GM18907 (cell line): ENCODE data around the gene OR2F2.
A peak's percentile ranks its signal among the peaks of the same experiment; 100 is the strongest.

Experiments
- ATAC-seq: cut with Tn5 transposase; IDR thresholded peaks from one replicate; pipeline ENCODE4 v1.9.1; 2021; ENCODE audit warnings: mild to moderate bottlenecking, moderate library complexity; ENCODE audit not compliant: unreplicated experiment

Gene OR2F2

DNA sequence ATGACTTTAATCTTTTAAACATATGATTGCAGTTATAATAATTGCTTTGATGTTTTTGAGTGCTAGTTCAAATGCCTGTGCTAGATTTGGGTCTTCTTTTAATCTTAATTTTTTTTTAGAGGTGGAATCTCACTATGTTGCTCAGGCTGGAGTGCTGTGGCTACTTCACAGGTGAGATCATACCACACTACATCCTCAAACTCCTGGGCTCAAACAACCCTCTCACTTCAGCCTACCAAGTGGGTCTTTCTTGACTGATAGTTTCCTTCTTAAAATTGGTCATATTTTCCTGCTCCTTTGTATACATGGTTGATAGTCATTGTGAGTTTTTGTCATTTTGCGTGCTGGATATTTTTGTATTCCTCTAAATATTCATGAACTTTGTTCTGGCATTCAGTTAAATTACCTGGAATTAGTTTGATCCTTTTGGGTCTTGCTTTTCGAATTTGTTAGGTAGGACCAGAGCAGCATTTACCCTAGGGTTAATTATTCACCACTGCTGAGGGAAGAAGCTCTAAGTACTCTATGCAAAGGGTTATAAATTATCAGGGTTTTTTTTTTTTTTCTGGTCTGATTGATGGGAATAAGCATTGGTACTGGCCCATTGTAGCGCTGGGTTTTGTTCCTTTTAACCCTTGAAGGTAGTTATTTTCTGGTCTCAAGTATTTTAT, 21.0 kb upstream of the OR2F2 start:
- no peak for ATAC-seq

DNA sequence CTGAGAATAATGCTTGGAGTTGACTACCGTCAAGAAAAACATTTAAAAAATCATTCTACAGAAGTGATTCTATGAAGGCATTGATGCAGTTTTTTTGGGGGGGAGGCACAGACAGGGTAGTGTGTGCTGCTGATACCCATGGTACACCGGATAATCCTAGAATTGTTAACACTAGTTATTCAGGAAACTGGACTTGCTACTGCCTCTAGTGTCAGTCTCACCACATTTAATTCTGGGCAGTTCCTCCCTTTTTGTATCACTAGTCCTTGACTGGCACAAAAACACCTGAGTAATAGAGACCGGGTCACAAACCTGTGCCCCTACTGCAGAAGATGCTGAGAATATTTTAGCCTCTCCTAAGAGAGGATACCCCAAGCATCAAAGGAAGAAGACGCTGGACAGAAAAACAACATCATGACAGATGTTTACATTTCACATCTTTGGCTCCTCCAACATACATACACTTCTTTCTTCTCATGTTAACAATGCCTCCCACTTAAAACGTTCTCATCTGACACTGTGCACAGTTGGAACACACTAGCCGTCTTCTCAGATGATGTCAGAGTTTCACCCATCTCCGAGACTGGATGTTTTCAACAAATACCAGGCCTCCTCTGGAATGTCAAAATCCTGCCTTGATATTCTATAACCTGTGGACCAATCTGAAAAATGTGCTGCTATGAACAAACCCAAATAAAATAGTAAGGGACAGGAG, 19.9 kb upstream of the OR2F2 start:
- no peak for ATAC-seq

DNA sequence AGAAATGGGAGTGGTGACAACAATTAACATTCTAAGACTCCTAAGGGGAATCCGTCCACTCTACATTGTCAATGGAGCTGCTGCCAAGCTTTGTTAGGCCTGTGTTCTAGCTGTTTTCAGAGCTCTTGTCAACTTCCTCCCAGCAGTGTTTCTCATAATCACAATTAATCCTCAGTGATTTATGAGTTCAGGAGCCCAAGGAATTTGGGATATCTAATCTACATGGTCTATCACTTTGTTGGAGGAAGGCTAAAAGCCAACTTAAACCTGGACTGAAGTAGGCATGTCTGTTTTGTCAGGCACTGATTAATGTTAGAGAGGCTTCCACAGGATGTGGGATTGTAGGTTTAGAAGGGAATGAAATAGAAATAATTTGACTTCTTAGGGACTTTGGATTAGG, 10.2 kb upstream of the OR2F2 start:
- ATAC-seq, result no peak

DNA sequence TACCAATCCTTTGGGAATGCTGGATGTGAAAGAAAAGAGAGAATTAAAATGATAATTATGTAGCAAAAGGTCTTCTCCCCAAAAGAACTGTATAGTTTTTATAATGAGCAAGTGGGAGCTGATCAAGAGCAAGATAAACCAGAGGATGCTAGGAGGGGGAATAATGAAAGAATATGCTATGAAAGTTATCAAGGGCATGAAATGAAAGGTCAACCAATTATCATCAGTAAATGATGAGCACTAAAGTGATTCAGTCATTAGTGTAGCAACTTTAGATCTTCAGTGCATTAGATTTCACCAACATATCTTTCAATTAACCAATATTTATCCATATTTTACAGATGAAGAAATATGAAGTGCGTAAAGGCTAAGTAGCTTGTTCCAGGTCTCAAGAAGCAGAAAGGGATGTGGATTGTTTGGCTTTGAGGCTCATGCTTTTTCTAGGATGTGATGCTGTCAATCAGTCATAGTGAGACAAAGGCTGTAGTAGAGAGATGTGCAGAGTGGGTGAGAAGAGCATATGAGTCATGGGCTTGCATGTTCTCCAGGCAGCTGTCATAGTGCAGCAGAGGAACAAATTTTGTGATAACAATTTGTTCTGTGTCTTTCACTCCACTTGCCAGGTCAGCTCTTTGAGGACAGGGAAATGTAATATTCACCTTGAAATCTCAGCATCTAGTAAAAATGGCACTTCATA, 5.7 kb upstream of the OR2F2 start:
- ATAC-seq, result peak; percentile 53

DNA sequence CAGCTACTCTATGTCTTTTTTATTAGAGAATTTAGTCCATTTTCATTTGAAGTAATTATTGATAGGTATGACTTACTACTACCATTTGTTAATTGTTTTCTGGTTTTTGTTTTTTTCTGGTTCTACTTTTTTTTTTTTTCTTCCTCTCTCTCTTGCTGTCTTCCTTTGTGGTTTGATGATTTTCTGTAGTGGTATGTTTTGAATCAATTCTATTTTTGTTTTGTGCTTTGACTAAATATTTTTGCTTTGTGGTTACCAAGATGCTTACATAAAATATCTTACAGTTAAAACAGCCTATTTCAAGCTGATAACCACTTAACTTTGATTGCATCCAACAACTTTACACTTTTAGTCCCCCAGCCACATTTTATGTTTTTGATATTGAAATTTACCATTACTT, 3.3 kb upstream of the OR2F2 start:
- ATAC-seq, result no peak

DNA sequence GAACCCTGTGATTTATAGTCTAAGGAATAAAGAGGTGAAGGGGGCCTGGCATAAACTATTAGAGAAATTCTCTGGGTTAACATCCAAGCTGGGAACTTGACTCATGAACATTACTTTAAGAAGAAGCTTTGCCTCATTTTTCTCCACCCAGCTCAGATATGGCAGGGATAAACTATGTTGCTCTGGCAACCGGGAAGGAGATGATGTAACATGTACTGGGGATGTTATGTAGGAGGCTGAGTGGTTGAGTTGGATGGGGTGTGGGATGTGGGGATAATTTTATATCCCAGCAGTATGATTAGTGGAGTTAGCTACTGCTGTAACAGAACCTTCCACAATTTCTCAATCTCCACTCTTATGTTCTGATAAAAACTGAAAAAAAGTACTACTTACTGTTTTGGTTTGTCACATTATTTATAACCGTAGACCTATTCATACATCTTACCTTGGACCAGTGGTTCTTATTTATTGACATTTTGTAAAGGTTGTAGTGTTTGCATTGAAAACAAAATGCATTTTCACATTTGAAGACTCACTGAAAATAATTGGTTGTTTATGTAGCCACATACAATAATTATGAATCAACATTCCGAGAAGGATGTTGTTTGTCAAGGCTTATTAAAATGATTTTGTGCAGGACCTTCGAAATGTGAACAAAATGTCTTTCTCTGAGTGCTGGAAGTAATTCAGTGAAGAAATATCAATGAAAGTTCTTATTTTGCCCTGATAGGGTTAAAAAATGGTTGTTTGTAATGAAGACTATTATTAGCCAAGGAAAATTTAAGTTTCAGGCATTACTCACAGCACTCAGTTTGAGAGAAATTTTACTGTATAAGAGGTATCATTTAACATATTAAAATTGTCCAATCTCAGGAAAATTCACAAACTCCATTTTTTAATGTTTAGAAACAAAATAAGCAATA, 1.3 kb downstream of the OR2F2 start:
- ATAC-seq, result no peak

DNA sequence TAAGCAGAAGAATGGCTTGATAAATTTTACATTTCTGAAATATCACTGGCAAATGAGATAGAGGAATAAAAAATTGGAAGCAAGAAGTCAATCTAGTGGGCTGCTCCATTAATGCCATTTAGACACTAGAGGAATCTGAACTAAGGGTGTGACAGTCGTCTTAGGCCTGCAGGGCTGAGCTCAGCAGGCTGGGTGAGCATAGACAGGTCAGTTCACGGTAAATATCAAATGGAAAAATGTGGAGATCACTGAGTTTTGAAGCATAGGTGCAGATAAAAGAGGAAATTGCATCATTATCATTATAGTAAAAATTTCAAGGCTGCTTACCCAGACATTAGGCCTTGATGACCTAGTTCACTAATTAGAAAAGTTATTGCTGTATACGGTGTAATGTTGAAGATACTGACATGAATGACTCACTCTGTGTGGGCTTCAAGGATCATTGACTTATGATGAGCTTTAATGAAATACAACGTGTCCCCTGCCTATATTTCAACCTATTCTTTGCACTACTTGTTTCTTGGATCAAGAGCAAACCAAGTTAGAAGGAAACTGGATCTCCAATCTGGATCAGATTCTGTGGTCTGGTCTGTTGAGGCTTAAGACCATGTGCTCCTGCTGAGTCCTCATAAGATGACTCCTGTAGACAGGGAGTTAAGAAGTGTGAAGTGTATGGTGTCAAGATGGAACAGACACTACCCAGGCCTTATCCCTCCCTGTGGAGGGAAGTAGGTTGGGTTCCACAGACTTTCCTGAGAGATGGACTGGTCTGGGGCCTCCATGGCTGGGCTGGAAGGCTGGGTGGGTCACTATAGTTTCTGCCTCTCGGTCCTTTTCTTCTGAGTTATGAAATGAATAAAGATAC, 3.6 kb downstream of the OR2F2 start:
- ATAC-seq, result no peak

DNA sequence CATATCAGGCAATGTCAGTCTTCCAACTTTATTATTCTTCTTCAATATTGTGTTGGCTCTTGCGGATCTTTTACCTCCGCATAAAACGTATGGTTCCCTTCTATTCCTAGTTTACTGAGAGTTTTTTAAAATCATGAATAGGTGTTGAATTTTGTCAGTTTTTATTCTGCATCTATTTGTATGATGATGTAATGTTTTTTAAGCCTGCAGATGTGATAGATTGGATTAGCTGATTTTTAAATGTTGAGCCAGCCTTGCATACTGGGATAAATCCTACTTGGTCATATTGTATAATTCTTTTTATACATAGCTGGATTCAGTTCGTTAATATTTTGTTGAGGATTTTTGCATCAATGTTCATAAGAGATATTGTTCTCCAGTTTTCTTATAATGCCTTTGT, 10.4 kb downstream of the OR2F2 start:
- ATAC-seq, result no peak

DNA sequence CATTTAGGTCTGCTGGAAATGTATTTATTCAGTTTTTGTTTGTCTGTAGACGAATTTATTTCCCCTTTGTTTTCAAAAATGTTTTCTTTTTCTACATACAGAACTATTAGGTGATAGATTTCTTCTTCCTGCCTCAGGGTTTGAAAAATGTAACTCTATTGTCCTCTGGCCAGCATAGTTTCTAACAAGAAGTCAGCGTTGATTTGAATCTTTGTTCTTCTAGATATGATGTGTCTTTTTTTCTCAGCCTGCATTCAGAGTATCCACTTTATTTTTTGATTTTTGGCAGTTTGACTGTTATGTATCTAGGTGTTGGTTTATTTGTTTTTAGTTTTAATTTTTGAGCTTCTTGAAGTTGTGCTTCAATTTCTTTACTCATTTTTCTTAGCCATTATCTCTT, 12.1 kb downstream of the OR2F2 start:
- no peak for ATAC-seq

DNA sequence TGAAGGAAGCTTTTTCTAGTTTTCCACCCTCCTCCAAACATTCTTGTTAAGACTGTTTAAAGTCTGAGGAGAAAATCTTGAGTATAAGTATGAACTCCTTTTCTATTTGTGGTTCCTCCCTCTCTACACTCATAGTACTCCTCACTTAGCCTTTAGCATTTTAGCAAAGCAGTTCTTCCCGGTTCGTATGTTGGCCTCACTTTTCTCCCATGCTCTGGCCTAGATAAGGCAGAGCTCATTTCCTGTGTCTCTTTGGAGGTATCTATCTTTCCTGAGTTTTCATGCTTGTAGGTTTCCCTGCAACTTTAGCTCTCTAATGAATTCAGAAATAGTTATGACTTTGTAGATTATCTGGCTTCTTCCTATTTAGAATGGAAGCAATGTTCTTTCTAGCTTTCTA, 13.7 kb downstream of the OR2F2 start:
- ATAC-seq, result no peak

DNA sequence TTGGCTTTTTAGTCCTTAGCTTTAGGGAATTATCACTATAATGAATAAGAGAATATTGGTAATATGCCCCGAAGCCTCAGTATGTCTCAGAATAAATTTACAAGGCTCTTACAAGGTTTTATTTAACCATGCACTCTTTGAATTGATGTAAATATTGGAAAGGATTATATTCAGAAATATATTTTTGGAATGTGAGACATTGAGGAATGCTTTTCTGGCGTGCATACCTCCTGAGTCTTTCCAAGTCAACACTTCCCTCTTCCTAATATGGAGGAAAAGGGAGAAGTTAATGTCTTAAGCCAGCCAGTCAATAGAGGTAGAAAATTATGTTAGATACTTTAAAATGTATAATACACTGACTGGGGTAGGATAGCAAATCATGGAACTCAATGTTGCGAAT, 18.4 kb downstream of the OR2F2 start:
- ATAC-seq, result no peak

DNA sequence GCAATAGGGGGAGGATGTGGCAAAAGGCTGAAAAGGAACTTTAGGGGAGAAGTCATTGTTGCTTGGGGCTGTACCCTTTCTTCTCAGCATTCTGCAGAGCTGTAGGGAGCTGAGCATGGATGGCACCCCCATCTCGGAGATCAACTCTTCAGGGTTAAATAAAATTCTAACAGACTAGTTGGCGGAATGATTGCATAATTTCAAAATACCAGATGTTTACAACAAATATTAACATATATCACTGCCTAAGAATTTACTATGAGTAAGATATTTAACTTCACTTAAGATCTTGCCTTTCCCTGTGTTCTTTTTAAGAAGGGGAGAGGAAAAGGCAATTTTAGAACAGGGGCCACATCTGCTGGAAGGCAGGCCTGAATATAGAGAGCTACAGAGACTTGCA, 19.1 kb downstream of the OR2F2 start:
- ATAC-seq, result no peak

DNA sequence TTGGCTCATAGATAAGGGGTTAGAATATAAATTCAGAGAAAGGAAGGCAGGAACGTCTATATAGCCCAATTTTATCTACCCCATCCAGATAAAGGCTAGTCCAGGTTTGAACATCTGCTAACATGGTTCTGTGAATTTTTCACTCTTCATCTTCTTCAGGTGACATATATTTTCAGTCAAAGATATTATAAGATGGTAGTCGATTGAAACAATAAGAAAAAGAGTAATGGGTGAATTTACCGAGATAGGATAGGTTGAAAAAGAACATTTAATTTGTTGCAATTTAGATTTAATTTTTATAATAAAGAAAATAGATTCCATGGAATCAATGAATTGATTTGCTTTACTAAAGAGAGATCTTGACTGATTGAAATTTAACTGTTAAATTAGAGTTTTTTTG, 19.5 kb downstream of the OR2F2 start, which contains the start of gene OR2F1:
OR2F1 (plus strand) TSS at position 301 of the 400 bp plus-strand sequence. CDS start 5,127 bp downstream, outside the sequence.
- no peak for ATAC-seq

DNA sequence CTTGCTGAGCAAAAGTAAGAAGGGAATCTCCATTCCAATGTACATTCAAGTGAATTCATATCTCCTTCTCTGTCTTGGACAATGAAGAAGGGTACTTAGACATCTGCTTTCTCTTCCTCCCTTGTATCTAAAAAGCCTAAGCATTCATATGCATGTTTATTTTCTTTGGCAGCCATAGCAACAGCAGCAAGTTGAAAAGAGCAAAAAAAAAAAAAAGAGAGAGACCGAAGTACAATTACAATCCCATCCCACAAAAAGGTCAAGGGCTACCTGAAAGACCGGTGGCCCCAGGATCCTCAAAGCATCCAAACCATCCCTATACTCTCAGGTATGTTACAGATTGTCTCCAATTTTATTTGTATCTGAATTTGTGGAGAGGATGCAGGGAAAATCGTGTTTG, 23.7 kb downstream of the OR2F2 start:
- ATAC-seq, result no peak

DNA sequence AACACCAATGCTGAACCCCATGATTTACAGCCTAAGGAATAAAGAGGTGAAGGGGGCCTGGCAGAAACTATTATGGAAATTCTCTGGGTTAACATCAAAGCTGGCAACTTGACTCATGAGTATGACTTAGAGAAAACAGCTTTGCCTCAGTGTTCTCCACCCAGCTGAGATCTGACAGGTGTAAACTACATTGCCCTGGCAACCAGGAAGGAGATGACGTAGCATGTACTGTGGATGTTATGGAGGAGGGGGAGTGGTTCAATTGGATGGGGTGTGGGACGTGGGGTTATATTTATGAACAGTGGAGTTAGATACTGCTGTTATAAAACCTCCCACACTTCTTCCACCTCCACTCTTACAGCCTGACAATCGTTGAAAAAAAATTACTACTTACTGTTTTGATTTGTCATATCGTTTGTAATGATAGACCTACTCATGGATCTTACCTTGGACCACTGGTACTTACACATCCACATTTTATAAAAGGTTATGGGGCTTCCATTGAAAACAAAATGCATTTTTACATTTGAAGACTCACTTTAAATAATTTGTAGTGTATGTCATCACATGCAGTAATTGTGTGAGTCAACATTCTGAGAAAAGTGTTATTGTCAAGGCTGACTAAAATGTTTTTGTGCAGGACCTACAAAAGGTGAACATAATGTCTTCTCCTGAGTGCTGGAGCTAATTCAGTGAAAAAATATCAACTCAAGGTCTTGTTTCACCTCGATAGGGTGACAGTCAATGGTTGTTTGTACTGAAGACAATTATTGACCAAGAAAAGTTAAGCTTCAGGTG, 26.0 kb downstream of the OR2F2 start:
- no peak for ATAC-seq

DNA sequence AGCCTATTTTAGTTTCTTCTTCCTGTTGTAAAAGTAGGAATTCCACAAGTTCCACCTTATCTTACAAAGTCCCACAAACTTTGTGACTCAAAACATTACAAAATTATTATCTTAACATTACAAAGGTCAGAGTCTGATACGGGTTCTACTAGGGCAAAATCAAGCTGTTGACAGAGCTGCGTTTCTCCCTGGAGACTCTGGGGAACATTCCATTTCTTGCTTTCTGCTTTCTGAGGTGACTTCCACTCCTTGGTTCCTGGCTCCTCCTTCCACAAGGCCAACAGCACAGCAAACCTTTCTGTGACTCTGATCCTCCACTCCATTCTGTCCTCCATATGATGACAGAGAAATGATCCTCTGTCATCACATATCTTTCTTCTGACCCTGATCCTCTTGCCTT, 30.2 kb downstream of the OR2F2 start:
- ATAC-seq, result no peak

DNA sequence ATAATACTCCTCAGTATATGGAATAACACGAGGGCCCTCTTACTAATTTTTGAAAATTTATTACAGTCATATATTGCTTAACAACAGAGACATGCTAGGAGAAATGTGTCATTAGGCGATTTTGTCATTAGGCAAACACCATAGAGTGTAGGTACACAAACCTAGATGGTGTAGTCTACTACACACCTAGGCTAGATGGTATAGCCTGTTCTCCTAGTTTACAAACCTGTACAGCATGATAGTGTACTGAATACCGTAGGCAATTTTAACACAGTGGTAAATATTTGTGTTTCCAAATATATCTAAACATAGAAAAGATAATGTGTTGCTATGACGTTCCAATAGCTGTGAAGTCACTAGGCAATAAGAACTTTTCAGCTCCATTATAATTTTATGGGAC, 32.4 kb downstream of the OR2F2 start:
- ATAC-seq, result no peak

DNA sequence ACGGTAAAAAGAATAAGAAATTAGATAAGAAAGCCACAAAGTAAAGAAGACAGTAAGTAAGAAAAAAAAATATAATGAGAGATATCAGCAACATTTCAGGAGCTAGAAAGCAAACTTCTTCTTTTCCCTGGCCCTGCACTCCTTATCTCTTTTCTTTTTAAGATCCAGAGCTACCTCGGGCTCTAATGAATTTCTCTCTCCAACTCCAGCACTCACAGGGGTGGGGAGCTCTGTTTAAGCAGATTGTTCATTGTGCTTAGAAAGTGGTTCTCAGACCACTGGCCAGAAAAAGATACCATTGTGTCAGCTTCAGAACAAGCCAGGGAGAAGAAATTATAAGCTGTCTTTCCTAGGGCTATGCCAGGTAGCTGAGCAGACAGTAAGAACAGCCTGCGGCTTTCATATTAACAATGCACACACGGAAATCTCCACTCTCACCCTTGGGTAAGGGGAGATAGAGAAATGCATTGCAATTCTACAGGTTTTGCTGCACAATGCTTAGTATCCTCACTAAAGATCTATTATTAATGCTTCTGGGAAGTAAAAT, 38.9 kb downstream of the OR2F2 start:
- ATAC-seq, result no peak

DNA sequence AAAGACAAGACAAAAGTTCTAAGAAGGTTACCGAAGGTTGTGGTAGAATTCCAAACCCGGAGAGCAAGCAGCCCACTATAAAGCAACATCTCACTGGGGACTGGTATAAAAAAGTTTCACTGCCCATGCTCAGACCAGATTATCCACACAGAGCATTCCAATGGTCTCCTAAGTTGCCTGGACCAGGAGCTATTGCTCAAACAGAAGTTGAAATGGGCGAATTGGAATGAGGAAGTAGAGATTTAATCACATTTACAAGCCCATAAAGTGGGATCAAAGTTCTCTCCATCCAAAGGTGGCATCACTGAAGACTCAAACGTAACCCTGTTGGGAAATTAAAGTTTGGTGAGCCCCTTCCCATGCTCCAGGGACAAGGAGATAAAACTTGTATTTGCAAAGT, 39.4 kb downstream of the OR2F2 start:
- no peak for ATAC-seq
